Thyroid gland (tissue), 4 donors: ENCODE data around the gene COL20A1.

Experiments
- CTCF ChIP-seq, 6 experiments: fragments of 200-600 bp in 3 of 6; fragments of 450-650 bp in 3 of 6; sonication (generic) in 3 of 6; IDR thresholded peaks; one replicate each; pipeline ENCODE4 v1.5.1; 2016 to 2019; ENCODE audit warnings: antibody characterized with exemption in 6 of 6, mild to moderate bottlenecking in 2 of 6, inconsistent platforms in 1 of 6, moderate library complexity in 1 of 6
- POLR2A ChIP-seq, 2 donors: fragments of 450-650 bp; IDR thresholded peaks; one replicate each; pipeline ENCODE4 v1.6.1; 2017; ENCODE audit warnings: antibody characterized with exemption in 2 of 2, mild to moderate bottlenecking in 2 of 2, moderate library complexity in 1 of 2

DNA sequence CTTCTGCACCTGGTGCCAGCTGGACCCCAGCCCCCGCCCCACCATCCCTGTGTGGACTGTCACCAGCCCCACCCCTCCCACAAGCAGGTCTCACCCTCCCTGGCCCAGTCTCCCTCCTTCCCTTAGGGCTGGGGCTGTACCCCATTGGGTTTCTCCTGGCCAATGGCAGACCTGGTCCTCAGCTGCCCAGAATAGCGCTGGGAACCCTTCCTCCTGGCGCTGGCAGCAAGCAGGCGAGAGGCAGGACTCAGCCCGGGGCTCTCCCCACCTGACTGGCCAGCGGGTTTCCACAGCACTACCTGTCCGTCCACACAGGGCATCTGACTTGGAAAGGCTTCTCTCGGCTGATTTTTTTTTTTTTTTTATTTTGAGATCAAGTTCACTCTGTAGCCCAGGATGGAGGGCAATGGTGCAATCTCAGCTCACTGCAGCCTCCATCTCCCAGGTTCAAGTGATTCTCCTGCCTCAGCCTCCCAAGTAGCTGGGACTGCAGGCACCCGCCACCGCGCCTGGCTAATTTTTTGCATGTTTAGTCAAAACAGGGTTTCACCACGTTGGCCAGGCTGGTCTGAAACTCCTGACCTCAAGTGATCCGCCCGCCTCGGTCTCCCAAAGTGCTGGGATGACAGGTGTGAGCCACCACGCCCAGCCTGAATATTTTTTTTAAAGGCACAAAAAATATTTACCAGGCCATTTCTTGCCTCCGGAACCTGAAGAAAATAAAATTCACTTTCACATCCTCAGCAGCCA, 89.7 kb downstream of the COL20A1 start:
- TF ChIP-seq CTCF (IDR thresholded peaks at IDR 0.05) (no peak), POLR2A (IDR thresholded peaks at IDR 0.05) (no peak)
